SHP77 (cell line): Measurements from ENCODE around the gene ONECUT2.

Experiments used
- DNase-seq, 2 experiments: peaks; one replicate each; lab custom pipeline; 2025; lab: John Stamatoyannopoulos, UW

Gene ONECUT2

DNA sequence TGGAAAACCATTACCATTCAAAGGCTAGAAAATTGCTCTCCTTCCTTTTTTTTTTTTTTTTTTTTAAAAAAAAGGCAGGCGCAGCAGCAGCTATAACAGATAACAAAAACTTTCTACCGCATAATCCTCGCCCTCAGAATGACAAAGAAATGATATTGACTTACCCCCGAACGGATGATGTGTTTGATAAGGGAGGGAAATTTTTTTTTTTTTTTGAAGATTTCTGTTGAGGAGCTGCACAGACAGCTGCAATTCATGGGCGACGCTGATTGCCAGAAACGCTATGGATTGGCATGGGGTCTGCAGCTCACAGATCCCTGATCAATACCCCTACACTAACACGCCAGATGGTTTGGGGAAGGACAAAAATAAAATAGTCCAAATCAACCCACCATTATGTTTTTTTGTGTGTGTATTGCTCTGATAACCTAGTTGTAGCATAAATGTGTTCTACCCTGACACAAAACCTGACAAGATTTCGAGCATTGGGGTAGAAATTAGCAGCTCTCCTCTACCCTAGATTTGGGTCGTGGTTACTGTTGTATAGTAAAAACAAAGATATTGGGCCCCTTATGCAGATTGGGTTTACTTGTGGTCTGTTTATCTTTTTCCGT is 3.6 kb upstream of the ONECUT2 start:
- DNase-seq = no peak

DNA sequence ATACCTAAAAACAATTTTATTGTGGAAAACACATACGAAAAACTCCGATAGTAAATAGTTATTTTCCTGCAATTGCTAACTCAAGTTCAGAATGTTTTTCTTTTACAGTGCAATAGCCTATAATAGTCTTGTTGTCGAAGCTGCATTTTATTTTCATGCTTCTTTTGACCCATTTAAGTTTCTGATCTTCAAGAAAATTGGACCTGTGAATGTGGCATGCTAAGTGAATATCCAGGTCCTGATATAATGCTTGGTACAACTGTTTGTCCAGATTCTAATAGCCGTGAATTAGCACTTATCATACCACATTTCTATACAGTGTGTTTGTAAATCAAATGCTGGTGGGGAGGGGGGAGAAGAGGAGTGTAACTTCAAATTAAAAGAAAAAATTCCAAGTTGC is 3.0 kb upstream of the ONECUT2 start:
- DNase-seq = no peak

DNA sequence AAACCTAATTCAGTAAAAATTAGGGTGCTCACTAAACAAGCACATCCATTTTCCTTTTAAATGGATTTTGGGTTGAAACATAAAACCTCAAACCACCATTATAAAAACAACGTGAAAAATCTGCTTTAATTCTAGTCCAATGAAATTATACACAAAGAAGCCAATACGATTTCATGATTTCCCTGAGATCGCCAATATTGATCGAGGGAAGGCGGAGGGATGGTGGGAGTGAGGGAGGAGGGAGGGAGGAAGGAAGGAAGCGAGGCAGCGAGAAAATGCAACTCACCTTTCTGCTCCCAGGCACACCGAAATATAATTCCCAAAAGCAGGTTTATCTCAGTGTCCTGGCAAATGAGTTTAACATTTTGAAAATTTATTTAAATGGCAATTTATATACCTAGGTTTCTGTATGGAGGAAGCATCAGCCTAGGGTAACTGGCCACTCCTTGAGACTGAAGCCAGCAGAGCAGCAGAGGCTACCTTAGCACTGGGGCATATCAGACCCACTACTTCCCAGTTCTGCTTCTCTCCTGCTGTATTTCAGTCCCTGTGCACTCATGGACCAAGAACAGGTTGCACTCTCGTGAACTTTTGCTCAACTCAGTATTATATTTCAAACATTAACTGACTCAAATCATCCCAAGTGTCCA is 2.3 kb upstream of the ONECUT2 start:
- no peak for DNase-seq

DNA sequence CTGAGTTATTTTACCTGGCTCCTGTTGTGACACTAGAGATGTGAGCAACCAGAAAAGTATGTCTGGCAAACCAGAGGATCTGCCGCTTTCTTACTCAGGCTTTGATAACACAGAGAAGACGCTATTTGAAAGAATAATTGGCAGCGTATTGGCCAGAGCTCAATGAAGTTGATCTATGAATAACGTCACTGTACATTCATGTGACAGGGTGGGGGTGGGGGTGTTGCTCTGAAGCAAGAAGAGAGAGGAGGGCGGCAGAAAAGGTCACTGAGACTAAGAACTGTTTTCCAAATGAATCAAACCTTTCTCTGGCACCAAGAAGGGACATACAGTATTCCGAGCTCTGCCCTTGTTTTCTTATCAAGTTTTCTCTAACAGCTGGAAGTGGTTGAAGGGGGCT is 1.7 kb upstream of the ONECUT2 start:
- DNase-seq = peak in 1 of 2 experiments; percentile 40

DNA sequence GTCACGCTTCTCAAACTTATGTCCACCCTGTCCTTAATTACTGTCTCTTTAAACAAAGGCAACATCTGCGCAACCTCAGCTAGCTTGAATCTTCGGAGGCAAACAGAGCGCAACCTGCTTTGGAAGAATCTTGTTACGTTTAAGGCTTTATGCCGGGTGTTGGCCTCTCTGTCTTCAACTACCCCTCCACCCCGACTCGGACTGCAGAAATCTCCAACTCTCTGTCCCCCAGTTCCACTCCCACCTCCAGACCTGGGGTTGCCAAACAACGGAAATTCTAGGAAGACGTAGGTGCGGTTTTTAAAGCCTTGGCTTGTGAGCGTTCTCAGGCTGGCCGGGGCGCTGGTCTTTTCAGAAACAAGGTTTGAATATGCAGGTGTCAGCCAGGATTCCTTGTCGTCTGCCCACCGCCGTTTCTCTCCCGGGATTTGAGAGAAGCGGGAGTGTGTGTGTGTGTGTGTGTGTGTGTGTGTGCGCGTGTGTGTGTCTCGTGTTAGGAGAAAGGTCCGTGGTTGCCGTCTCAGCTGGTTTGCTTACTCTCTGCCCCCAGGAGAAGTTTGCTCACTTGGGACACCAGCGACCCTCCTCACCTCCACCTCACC is 1.1 kb upstream of the ONECUT2 start:
- DNase-seq = peak in 1 of 2 experiments; percentile 41

DNA sequence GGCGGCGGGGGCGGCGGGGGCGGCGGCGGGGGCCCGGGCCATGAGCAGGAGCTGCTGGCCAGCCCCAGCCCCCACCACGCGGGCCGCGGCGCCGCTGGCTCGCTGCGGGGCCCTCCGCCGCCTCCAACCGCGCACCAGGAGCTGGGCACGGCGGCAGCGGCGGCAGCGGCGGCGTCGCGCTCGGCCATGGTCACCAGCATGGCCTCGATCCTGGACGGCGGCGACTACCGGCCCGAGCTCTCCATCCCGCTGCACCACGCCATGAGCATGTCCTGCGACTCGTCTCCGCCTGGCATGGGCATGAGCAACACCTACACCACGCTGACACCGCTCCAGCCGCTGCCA is 644 bp downstream of the ONECUT2 start:
- DNase-seq = no peak

DNA sequence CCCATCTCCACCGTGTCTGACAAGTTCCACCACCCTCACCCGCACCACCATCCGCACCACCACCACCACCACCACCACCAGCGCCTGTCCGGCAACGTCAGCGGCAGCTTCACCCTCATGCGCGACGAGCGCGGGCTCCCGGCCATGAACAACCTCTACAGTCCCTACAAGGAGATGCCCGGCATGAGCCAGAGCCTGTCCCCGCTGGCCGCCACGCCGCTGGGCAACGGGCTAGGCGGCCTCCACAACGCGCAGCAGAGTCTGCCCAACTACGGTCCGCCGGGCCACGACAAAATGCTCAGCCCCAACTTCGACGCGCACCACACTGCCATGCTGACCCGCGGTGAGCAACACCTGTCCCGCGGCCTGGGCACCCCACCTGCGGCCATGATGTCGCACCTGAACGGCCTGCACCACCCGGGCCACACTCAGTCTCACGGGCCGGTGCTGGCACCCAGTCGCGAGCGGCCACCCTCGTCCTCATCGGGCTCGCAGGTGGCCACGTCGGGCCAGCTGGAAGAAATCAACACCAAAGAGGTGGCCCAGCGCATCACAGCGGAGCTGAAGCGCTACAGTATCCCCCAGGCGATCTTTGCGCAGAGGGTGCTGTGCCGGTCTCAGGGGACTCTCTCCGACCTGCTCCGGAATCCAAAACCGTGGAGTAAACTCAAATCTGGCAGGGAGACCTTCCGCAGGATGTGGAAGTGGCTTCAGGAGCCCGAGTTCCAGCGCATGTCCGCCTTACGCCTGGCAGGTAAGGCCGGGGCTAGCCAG is 1.2 kb downstream of the ONECUT2 start:
- DNase-seq = no peak

DNA sequence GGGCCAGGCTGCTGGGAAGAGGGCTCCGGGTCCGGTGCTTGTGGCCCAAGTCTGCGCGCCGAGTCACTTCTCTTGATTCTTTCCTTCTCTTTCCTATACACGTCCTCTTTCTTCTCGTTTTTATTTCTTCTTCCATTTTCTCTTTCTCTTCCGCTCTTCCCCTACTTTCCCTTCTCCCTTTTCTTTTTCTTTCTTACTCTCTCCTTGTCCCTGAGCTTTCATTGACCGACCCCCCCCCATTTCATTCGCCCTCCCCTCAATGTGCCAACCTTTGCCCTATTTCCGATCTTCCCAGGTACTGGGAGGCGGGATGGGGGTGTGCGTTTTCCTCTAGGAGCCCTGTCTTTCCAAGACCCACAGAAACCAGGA is 1.8 kb downstream of the ONECUT2 start:
- no peak for DNase-seq

DNA sequence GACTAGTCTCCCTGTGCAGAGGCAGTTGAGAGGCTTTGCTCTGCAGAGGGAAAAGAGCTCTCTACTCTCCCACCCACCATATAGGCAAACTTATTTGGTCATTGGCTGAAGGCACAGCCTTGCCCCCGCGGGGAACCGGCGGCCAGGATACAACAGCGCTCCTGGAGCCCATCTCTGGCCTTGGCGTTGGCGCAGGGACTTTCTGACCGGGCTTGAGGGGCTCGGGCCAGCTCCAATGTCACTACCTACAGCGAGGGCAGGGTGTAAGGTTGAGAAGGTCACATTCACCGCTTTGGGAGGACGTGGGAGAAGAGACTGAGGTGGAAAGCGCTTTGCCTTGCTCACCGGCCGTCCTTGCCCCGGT is 2.2 kb downstream of the ONECUT2 start:
- DNase-seq = peak; percentile 43 to 67

DNA sequence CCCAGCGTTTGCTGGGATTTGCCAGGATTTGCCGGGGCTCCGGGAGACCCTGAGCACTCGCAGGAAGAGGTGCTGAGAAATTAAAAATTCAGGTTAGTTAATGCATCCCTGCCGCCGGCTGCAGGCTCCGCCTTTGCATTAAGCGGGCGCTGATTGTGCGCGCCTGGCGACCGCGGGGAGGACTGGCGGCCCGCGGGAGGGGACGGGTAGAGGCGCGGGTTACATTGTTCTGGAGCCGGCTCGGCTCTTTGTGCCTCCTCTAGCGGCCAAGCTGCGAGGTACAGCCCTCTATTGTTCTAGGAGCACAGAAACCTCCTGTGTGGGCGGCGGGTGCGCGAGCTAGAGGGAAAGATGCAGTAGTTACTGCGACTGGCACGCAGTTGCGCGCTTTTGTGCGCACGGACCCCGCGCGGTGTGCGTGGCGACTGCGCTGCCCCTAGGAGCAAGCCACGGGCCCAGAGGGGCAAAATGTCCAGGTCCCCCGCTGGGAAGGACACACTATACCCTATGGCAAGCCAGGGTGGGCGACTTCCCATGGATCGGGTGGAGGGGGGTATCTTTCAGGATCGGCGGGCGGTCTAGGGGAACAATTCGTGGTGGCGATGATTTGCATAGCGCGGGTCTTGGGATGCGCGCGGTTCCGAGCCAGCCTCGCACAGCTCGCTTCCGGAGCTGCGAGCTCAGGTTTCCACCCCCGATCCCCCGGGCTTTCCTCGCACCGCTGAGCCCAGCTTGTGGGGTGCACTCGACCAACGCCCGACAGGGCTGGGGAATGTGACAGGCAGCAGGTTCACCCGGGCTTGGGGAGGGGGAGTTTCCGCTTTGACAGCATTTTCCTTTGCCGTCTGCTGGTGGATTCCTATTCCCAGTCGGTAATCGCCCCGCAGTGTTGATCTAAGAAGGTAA is 2.8 kb downstream of the ONECUT2 start:
- DNase-seq = peak; percentile 81 to 90

DNA sequence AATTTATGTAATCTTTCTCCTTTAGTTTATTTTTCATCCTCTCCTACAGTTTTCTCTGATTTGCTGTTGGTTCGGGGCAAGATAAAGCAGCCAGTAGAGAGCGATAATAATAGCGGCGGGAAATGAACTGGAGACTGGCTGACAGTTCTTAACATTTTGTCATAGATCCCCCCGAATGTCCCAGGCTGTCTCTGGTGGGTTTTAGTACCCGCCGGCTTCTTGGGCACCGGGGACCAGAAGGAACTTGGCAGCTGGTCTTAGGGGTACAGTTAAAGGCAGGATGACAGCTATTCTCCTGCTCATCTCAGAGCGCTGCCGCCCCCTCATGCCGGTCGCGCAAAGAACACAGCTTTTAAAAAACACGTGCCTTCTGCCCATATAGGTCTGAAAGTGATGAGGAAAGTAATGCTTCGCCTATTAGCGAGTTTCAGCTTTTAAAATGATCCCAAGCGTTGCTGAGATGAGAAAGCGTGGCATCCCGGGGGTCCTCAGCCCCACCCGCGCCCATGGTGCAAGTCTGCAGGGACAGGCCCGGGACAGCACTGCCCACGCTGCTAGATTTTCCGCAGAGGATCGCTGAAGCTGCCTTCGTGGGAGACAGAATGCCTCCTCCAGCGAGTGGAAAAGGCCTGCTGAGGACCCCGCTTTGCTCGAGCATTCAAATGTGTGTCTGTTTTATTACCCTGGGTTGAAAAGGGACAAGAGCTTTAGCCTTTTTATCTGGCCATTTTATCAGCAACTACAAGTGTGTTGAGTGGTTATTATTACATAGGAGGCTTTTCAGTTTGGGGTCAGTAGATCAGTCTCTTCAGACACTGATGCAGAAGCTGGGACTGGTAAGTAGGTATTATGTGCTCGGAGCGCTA is 3.8 kb downstream of the ONECUT2 start:
- peak in 1 of 2 experiments; percentile 19 for DNase-seq

DNA sequence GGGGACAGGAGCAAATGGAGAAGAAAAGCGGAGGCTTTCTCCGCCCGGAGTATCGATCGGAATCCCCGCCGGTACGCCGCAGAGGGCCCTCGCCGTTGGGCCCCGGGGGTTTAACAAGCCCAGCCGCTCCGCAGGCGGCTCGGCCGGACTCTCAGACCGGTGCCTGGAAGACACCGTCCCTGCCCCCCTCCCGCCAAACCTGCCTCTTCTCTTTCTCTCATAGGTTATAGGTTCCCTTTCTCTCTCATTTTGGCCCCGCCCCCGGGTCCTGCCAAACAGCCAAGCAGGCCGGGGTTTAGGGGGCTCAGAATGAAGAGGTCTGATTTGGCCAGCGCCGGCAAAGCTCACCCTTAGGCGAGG is 4.4 kb downstream of the ONECUT2 start:
- DNase-seq = no peak

DNA sequence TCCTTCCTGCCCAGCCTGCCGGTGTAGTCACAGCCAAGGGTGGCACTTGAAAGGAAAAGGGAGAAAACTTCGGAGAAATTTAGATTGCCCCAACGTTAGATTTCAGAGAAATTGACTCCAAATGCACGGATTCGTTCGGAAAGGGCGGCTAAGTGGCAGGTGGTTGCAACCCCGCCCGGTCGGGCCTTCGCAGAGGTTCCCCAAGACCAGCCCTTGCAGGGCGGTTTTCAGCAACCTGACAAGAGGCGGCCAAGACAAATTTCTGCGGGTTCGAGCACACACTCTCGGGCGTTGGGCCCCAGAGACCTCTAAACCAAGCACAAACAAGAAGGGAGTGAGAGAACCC is 4.8 kb downstream of the ONECUT2 start:
- no peak for DNase-seq

DNA sequence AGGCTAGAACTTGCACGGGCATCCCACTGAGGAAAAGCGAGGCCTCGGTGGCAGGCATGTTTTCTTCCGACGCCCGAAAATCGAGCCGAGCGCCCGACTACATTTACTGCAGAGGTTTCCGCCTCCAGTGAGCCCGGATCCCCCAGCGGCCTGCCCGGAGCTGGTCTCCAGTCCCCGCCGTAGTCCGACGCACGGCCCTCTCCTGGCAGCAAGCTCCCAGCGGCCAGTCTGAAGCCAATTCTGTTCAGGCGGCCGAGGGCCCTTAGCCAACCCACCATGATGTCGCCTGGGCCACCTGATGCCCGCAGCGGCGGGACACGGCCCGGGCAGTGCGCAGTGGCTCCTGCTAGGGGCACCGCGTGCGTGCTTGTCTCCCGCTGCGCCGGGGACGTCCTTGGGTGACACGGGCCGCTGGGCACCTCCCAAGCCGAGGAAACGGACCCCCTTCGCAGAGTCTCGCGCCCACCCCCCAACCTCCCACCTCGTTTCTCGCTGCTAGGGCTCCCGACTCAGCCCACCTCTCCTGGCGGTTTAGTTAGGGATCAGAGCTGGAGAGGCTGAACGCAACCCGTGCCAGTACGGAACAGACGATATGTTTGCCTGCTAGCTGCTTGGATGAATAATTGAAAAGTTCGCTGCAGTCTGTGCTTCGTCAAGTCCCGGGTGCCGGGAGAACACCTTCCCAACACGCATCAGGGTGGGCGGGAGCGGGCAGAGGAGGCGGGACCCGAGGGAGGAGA is 5.3 kb downstream of the ONECUT2 start:
- DNase-seq = no peak

DNA sequence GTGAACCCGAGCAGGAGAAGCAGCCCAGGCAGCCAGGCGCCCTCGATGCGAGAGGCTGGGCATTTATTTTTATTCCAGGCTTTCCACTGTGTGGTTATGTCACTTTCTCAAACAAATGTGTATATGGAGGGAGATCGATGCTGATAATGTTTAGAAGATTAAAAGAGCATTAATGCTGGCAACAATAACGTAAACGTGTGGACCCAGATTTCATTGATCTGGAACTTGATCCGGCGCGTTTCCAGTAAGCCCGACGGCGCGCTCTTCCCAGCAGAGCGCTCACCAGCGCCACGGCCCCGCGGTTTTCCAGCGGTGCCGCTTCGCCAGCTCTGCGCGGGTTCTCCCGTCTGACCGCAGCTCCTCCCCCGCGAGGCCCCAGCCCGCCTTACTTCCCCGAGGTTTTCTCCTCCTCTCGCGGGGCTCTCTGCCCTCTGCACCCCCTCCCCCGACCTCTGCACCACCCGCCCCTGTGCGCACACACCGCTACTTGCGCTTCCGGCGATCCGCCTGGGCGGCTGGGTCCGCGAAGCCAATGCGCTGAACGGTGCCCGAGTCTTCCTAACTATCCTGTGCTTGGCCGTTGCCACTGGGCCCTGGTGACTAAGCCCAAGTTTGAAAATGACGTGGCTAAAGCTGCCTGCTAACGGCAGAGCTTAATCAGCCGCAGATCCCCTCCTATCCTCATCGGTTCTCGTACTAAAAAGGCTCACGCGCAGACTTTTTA is 6.1 kb downstream of the ONECUT2 start:
- DNase-seq = no peak

DNA sequence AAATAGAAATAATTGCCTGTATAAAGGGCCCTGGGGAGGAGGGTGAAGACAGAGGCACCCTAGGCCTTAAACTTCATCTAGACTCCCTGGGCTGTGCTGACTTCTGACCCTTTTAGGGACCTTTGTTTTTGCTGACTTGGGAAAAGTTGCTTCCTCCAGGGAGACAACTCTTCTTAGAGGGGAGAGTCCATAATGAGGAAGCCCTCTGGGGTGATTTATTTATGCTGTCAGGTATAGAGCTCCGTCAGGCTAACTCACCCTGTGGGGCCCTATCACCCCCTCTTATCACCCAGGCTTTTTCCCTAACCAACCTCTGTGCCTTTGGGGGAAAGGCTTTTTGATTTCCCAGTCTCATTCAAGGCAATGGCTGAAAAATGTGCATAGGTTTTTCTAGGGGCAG is 8.1 kb downstream of the ONECUT2 start:
- no peak for DNase-seq

DNA sequence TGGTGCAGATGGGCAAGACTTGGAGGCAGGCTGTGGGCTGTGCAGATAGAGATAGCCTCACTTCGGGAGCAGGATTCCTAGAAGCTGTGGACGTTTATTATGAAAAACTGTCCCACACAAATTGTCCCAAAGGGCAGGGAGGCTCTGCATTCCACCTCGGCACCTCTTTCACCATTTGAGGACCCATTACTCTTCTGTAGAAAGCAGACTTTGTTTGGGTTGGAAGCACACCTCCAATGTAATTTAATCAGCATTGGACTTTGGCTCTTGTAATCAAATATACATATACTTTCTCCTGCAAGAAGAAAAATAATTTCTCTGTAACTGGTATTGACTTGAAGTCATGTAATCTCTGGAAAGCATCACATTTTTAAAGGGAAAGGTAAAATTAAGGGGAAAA is 8.5 kb downstream of the ONECUT2 start:
- no peak for DNase-seq

DNA sequence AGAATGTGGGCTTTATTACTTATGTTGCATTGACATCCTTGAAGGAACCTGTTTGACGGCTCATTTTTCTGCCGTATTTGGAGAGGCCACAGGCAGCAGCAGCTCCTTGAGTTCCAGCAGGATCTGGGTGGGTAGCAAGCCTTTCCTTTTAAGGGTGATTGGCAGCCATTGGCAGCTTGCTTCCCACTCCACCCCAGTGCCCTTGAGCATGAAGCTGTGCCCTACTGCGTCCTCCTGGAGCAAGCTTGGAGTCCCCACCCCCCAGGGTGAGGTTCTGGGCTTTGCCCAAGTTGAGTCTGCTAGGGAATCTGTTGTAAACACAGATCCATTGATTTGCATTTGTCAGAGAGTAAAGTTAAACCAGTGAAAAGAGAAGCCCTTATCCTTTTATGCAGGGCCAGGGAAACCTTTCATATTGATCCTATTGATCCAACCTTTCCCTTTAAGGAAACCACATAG is 9.2 kb downstream of the ONECUT2 start:
- DNase-seq = no peak

DNA sequence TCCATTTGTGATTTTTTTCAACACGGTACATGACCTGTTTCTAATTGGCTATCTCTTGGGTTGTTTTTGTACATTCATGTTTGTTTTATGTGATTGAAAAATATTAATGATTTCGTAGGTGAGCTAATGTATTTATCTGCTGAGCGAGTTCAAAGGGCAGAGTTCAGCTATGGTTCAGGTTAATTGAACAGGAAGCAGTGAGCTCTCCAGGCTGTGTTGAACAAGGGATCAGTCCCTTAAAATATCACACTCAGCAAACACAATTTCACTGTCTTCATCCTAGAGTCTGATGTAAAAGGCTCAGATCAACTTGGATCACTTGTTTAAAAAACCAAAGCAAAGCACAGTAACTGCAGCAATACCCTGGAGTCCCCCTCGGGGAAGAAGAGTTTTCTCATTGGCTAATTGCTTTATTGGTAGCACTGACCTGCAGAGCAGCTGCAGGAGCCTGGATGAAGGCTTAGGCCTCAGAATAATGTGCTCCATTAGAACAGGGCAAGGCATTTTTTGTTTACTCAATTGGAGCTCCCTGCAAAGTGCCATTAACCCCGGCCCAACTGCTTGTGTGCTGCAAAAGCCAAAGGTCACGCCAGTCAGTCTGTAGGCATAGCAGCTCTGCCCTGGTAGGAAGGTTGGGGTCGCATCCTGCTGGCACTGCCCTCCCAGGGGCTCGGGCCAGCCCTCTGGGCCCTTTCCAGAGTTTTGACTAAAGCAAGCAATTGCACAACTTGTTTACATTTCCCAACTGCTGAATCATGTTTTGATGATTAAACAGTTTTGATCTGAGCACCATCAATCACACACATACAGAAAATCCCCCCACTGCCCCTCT is 10.5 kb downstream of the ONECUT2 start:
- peak; percentile 35 to 44 for DNase-seq
